ENCODE measurements around the gene KIR2DL1. TPM values are rescaled to one million over a fixed set of nuclear protein-coding genes. Genes with fewer than 3 reads are reported as not detected.
"Not testable (repeated sequence)": the region's sequence is repeated elsewhere in the genome, so short reads cannot be mapped to it uniquely, and the experiment has no call there.

KIR2DL1 gene
- total RNA-seq, 5 donors from 2014 or later (not counting 1 experiment from before 2014, with no cell fraction given), result 0.28 to 0.56 TPM; not detected in 3

GRCh38 chr19:54766464-54766863, 3.1 kb upstream of the KIR2DL1 start:
- no CpG with 5 or more reads among the region's 4 CpGs for WGBS (ENCODE audit: insufficient coverage)
- POLR2A ChIA-PET; H3K36me3 Mint-ChIP-seq; H3K4me1 ChIP-seq (ENCODE audit: control insufficient read depth in 1 of 2, extremely low read depth in 1 of 2, insufficient read depth in 2 of 2, low read length in 2 of 2); H3K9me3 ChIP-seq; H3K27ac Mint-ChIP-seq; H3K4me3 Mint-ChIP-seq; ATAC-seq (replicated peaks in 1 of 4); H3K4me1 Mint-ChIP-seq; H3K27me3 Mint-ChIP-seq; H3K36me3 ChIP-seq (ENCODE audit: control insufficient read depth in 2 of 2, extremely low read depth in 1 of 2, insufficient read depth in 1 of 2, low read length in 1 of 2); CTCF ChIA-PET; H3K27ac ChIP-seq (ENCODE audit: low read length); H3K4me3 ChIP-seq (ENCODE audit: control insufficient read depth in 1 of 2, extremely low read depth in 1 of 2, low read length in 1 of 2); H3K27me3 ChIP-seq (replicated peaks in 1 of 2; ENCODE audit: control insufficient read depth in 2 of 2, extremely low read depth in 1 of 2, insufficient read depth in 2 of 2, low read length in 1 of 2); DNase-seq; H3K9me3 Mint-ChIP-seq: not testable (repeated sequence)

GRCh38 chr19:54770511-54770910, 918 bp downstream of the KIR2DL1 start:
- H3K27me3 ChIP-seq (replicated peaks in 1 of 2; ENCODE audit: control insufficient read depth in 2 of 2, extremely low read depth in 1 of 2, insufficient read depth in 2 of 2, low read length in 1 of 2); H3K4me1 ChIP-seq (ENCODE audit: control insufficient read depth in 1 of 2, extremely low read depth in 1 of 2, insufficient read depth in 2 of 2, low read length in 2 of 2); H3K4me3 Mint-ChIP-seq; POLR2A ChIA-PET; H3K9me3 Mint-ChIP-seq; H3K4me3 ChIP-seq (ENCODE audit: control insufficient read depth in 1 of 2, extremely low read depth in 1 of 2, low read length in 1 of 2); H3K36me3 Mint-ChIP-seq; H3K9me3 ChIP-seq; H3K27me3 Mint-ChIP-seq; H3K36me3 ChIP-seq (ENCODE audit: control insufficient read depth in 2 of 2, extremely low read depth in 1 of 2, insufficient read depth in 1 of 2, low read length in 1 of 2); CTCF ChIA-PET; H3K4me1 Mint-ChIP-seq; ATAC-seq (replicated peaks in 1 of 4); H3K27ac ChIP-seq (ENCODE audit: low read length); H3K27ac Mint-ChIP-seq; DNase-seq: not testable (repeated sequence)
- 92% methylated on average over 3 of the region's 4 CpGs for WGBS (ENCODE audit: insufficient coverage)

DNA sequence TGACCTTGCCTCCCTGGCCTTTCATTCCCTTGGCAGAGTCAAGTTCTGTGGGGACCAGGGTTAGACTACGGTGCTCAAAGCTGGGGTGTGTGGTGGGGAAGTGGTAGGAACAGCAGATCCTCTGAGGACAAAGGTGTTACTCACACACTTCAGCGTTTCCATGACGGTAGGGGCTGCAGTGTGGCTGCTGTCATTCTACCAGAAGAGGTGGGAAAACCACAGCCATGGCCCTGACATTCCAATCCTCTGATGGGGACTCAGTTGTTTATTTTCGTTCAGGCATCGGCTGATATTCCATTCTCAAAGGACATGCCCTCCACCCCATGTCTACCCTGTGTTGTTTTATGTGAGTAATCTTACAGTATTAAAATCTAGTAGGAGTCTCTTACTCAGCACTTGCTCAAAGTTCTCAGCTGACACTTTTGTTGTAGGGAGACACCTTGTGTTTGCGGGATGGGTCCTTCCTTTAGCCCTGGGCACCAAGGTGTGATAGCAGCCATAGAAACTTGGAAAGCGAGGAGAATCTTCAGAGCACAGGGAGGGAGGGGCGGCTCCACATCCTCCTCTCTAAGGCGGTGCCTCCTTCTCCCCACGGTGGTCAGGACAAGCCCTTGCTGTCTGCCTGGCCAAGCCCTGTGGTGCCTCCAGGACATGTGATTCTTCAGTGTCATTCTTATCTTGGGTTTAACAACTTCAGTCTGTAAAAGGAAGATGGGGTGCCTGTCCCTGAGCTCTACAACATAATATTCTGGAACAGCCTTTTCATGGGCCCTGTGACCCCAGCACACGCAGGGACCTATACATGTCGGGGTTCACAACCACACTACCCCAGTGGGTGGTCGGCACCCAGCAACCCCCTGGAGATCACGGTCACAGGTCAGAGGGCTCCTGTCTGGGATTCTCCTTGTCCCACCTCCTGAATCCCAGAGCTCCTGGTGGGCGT, 1.7 kb downstream of the KIR2DL1 start:
- WGBS (ENCODE audit: insufficient coverage), result 68% methylated on average over 7 of the region's 15 CpGs
- H3K27me3 Mint-ChIP-seq; H3K4me3 Mint-ChIP-seq; H3K4me1 Mint-ChIP-seq; POLR2A ChIA-PET; H3K4me1 ChIP-seq (ENCODE audit: control insufficient read depth in 1 of 2, extremely low read depth in 1 of 2, insufficient read depth in 2 of 2, low read length in 2 of 2); H3K36me3 ChIP-seq (ENCODE audit: control insufficient read depth in 2 of 2, extremely low read depth in 1 of 2, insufficient read depth in 1 of 2, low read length in 1 of 2); H3K4me3 ChIP-seq (ENCODE audit: control insufficient read depth in 1 of 2, extremely low read depth in 1 of 2, low read length in 1 of 2); H3K27ac Mint-ChIP-seq; ATAC-seq (replicated peaks in 1 of 4); H3K9me3 ChIP-seq; H3K27ac ChIP-seq (ENCODE audit: low read length); H3K9me3 Mint-ChIP-seq; H3K36me3 Mint-ChIP-seq; H3K27me3 ChIP-seq (replicated peaks in 1 of 2; ENCODE audit: control insufficient read depth in 2 of 2, extremely low read depth in 1 of 2, insufficient read depth in 2 of 2, low read length in 1 of 2); CTCF ChIA-PET: not testable (repeated sequence)
- DNase-seq, result peak in 1 of 35 experiments; percentile 0

GRCh38 chr19:54772666-54773065, 3.1 kb downstream of the KIR2DL1 start:
- H3K27ac Mint-ChIP-seq; H3K9me3 Mint-ChIP-seq; CTCF ChIA-PET; H3K27ac ChIP-seq (ENCODE audit: low read length); ATAC-seq (replicated peaks in 1 of 4); H3K27me3 ChIP-seq (replicated peaks in 1 of 2; ENCODE audit: control insufficient read depth in 2 of 2, extremely low read depth in 1 of 2, insufficient read depth in 2 of 2, low read length in 1 of 2); H3K36me3 ChIP-seq (ENCODE audit: control insufficient read depth in 2 of 2, extremely low read depth in 1 of 2, insufficient read depth in 1 of 2, low read length in 1 of 2); H3K9me3 ChIP-seq; DNase-seq; H3K4me1 ChIP-seq (ENCODE audit: control insufficient read depth in 1 of 2, extremely low read depth in 1 of 2, insufficient read depth in 2 of 2, low read length in 2 of 2); H3K4me3 ChIP-seq (ENCODE audit: control insufficient read depth in 1 of 2, extremely low read depth in 1 of 2, low read length in 1 of 2); H3K36me3 Mint-ChIP-seq; H3K4me1 Mint-ChIP-seq; POLR2A ChIA-PET; H3K4me3 Mint-ChIP-seq: not testable (repeated sequence)
- H3K27me3 Mint-ChIP-seq, result peaks cover 8 to 10% of the 10 kb centered on the region in 2 donors
- WGBS (ENCODE audit: insufficient coverage), result 33% methylated on average over 1 of the region's 2 CpGs

GRCh38 chr19:54775095-54775815, 5.7 kb downstream of the KIR2DL1 start:
- H3K9me3 Mint-ChIP-seq; POLR2A ChIA-PET; H3K27ac ChIP-seq (ENCODE audit: low read length); H3K36me3 ChIP-seq (ENCODE audit: control insufficient read depth in 2 of 2, extremely low read depth in 1 of 2, insufficient read depth in 1 of 2, low read length in 1 of 2); H3K4me1 ChIP-seq (ENCODE audit: control insufficient read depth in 1 of 2, extremely low read depth in 1 of 2, insufficient read depth in 2 of 2, low read length in 2 of 2); H3K4me1 Mint-ChIP-seq; H3K27ac Mint-ChIP-seq; H3K36me3 Mint-ChIP-seq; DNase-seq; CTCF ChIA-PET; H3K27me3 ChIP-seq (replicated peaks in 1 of 2; ENCODE audit: control insufficient read depth in 2 of 2, extremely low read depth in 1 of 2, insufficient read depth in 2 of 2, low read length in 1 of 2); H3K4me3 ChIP-seq (ENCODE audit: control insufficient read depth in 1 of 2, extremely low read depth in 1 of 2, low read length in 1 of 2); ATAC-seq (replicated peaks in 1 of 4); H3K4me3 Mint-ChIP-seq; H3K9me3 ChIP-seq: not testable (repeated sequence)
- WGBS (ENCODE audit: insufficient coverage), result 79% methylated on average over 11 of the region's 12 CpGs
- H3K27me3 Mint-ChIP-seq, result peaks cover 11 to 12% of the 10 kb centered on the region in 2 donors

- ATAC-seq (replicated peaks in 1 of 4); H3K4me3 Mint-ChIP-seq; H3K36me3 ChIP-seq (ENCODE audit: control insufficient read depth in 2 of 2, extremely low read depth in 1 of 2, insufficient read depth in 1 of 2, low read length in 1 of 2); H3K27ac Mint-ChIP-seq; DNase-seq; H3K9me3 Mint-ChIP-seq; POLR2A ChIA-PET; H3K4me1 ChIP-seq (ENCODE audit: control insufficient read depth in 1 of 2, extremely low read depth in 1 of 2, insufficient read depth in 2 of 2, low read length in 2 of 2); CTCF ChIA-PET; H3K27ac ChIP-seq (ENCODE audit: low read length); H3K4me3 ChIP-seq (ENCODE audit: control insufficient read depth in 1 of 2, extremely low read depth in 1 of 2, low read length in 1 of 2); H3K27me3 ChIP-seq (replicated peaks in 1 of 2; ENCODE audit: control insufficient read depth in 2 of 2, extremely low read depth in 1 of 2, insufficient read depth in 2 of 2, low read length in 1 of 2); H3K9me3 ChIP-seq; H3K36me3 Mint-ChIP-seq; H3K4me1 Mint-ChIP-seq: not testable (repeated sequence)
- no CpG with 5 or more reads among the region's 8 CpGs for WGBS (ENCODE audit: insufficient coverage)
- H3K27me3 Mint-ChIP-seq, result peaks cover 9 to 11% of the 10 kb centered on the region in 2 donors
Measured at GRCh38 chr19:54775830-54776229, 6.2 kb downstream of the KIR2DL1 start.

Data from T-cell (primary cell).